HG03442 (cell line): ENCODE measurements around the gene ADCY2.

Experiments
- ATAC-seq: cut with Tn5 transposase; IDR thresholded peaks from one replicate; pipeline ENCODE4 v1.9.1; 2021; ENCODE audit warnings: mild to moderate bottlenecking, moderate library complexity; ENCODE audit not compliant: unreplicated experiment

The ADCY2 gene

DNA sequence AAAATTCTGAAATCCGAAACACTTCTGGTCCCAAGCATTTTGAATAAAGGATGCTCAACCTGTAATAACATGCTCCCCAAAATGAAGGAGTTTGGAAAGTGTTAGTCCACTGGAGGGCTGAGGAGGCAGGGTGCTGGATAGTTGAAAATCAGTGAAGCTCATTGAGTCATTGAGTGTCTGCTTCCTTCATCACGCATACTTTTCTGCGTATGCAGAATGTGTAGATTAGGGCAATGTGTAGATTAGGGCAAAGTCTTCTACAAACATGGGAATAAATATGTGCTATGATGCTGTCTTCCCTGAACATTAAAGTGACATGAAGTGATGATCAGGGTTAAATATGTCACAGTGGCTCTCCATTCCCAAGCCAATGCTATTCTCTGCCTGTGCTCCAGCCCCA is 261.2 kb downstream of the ADCY2 start:
- ATAC-seq = no peak

DNA sequence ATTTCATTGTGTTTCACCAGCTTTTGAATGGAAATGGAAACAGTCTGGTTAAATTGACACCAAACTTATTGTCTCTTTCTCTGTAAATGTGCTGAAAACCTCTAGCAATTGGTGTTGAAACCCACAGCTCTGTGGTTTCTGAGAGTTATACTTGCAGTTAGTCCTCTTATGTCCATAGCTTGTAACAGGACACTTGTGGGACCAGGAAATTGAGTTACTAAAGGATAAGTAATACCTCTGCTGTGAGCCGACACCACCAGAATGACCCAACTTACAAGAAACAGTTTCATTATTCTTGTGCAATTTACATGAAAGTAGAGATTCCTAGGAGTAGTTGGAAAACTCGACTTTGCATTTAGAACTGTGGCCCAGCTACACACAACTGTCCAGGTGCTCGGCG is 263.5 kb downstream of the ADCY2 start:
- no peak for ATAC-seq

GRCh38 chr5:7662289-7662688 is 266.4 kb downstream of the ADCY2 start:
- no peak for ATAC-seq

GRCh38 chr5:7663808-7664207 is 267.9 kb downstream of the ADCY2 start:
- no peak for ATAC-seq

- no peak for ATAC-seq
Measured at GRCh38 chr5:7664208-7664607, 268.3 kb downstream of the ADCY2 start.

DNA sequence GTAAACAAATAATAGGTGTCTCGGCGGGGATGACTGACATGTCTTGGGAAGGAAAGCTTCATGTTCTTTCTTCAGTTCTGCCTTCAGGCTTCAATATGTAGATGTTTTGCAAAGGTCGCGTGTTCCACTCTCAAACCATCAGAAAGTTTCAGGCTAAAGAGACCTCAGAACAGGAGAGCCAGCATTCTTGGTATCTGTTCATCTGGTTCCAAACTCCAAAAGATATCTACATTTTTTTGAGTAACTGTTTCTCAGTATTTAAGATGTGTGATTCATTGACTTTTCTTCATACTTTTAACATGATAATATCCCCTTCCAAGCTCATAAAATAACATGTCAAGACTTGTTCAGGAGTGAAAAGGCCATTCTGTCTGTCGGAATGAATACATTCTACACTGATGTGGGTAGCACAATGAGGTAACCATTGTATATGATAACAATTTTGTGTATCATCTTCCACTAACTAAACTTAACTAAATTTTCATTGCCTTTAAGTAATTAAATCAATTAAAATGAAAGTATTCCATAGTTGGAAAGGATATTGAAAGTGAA is 271.4 kb downstream of the ADCY2 start:
- no peak for ATAC-seq

- ATAC-seq = no peak
Measured at GRCh38 chr5:7668161-7668560, 272.2 kb downstream of the ADCY2 start.

DNA sequence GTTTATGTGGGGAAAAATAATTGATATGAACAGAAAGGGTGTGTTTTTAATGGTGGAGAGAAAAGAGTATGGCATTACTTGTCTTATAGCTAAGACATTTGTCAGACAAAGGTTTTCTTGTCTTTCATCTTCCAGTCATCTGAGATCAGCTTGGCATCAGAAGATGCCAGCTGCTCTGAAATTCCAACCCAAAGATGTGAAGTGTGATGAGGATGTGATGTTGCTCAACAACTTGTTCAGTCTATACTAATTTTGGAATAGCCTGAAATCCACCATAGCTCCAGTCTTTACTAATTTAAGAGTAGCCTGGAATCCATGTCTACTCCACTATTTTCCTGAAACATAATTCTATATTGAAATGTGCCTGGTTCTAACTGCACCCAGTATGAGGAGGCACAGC is 272.7 kb downstream of the ADCY2 start:
- ATAC-seq = no peak

DNA sequence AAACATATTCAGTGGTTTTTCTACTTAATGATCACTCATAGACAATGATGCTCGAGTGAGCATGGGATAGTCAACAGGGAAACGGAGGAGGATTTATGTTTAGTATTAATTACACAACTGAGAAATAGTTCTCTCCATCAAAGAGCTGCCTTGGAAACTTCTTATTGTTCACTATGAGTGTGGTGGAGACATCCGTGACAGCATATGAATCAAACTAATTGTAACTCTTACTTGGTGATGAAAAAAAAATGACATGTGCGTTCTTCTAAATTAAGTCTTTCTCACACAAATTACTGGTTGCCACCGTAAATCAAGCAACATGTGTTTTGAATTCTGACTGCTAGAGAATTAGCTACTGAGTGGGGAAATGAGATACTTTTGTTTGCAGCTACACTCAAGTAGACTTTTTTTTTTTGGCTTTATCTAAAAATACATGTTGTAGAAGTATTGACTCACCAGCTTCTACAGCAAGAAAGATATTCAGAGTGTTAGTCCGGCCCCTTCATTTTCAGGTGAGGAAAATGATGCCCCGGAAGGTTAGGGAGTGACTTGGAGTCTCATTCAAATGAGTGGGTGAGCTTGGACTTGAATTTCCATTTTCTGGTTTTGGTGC is 275.5 kb downstream of the ADCY2 start:
- ATAC-seq = no peak

DNA sequence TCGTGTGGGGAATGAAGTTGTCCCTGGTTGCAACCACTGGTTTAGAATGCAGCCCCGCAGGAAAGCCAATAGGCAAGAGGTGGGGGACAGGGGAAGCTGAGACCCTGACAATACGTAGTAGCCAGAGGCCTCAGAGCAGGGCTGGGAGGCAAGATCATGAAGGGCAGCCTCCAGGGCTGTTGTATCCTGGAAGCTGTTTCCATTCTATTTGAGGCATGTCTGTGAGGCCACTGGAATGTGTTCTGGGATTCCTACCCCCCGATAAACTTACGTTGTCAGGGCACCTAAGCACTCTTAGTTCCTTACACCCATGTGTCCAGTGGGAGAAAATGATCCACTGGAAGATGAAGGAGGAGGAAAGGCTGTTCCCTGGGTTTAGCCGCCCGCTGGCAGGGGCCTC is 277.7 kb downstream of the ADCY2 start:
- ATAC-seq = no peak

GRCh38 chr5:7676455-7676854 is 280.5 kb downstream of the ADCY2 start:
- ATAC-seq = no peak

DNA sequence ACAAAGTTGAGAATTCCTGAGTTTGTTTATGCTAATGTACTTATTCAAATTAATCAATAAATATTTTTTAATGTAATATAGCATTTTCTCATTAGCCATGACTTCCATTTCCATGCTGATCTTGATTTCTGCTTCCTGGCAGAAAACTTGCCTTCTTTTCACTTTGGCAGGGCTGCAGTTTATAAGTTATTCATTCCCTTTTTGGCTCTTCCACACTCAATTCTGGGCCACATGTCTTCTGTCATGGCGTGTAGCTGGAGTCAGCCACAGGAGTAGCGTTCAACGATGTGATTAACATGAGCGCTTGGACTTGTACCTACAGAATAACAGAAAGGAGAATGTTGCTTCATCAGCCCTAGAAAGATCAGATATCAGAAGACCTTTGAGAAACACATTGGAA is 282.1 kb downstream of the ADCY2 start:
- no peak for ATAC-seq

GRCh38 chr5:7679663-7680062 is 283.7 kb downstream of the ADCY2 start:
- no peak for ATAC-seq

GRCh38 chr5:7680260-7680659 is 284.3 kb downstream of the ADCY2 start:
- ATAC-seq = no peak

- ATAC-seq = no peak
Measured at GRCh38 chr5:7682379-7682778, 286.4 kb downstream of the ADCY2 start.

GRCh38 chr5:7683753-7684152 is 287.8 kb downstream of the ADCY2 start:
- ATAC-seq = no peak

DNA sequence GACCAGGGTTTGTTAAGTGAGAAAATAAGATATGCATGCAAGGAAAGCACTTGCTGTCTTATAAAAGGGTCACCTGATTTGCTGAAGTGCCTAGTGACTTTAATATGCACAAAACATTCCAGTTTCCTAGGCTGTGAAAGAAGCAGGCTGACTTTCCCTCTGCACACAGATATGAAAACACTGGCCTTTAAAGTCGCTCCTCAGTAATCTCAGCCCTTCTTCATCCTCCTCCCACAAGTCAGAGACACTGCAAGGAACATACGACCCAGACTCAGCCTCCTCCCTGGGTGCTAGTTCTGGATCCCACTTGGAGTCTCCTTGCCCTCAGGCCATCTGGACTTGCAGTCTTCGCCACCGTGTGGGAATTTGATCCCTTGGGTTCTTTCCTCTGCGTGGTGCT is 288.9 kb downstream of the ADCY2 start:
- ATAC-seq = no peak

- ATAC-seq = no peak
Measured at GRCh38 chr5:7686794-7687193, 290.9 kb downstream of the ADCY2 start.

DNA sequence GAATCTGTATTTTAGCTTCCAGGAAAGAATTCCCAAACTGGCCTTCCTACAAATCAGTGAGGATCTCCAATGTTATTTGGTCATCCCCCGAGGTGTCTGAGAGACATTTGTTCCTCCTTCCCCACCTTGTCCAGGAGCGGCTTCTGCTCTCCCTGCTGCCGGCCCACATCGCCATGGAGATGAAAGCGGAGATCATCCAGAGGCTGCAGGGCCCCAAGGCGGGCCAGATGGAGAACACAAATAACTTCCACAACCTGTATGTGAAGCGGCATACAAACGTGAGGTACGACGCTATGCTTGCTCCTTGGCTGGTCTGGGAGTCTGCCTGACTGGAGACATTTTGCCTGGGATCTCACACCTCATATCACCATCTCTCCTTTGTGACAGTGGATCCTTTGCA is 294.6 kb downstream of the ADCY2 start:
- ATAC-seq = no peak

- no peak for ATAC-seq
Measured at GRCh38 chr5:7705261-7705660, 309.3 kb downstream of the ADCY2 start.

DNA sequence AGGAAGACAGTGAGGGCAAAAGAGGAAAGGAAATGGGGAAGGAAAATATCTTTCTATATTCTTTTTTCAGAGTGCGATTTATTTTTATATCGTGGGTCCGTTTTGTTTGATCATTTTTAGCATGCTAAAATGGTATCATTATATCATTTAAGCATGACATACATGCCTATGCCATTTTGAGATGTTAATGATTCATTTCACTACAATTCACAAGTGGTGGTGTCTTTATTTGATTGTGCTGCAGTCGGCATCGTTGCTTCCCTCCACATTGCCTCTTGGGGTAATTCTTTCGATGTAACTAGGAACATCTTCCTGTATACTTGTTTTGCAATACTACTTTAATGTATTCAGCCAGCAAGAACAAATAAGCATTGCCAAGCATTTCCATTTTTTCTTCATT is 309.8 kb downstream of the ADCY2 start:
- ATAC-seq = no peak

- ATAC-seq = no peak
Measured at GRCh38 chr5:7706256-7706655, 310.3 kb downstream of the ADCY2 start.

DNA sequence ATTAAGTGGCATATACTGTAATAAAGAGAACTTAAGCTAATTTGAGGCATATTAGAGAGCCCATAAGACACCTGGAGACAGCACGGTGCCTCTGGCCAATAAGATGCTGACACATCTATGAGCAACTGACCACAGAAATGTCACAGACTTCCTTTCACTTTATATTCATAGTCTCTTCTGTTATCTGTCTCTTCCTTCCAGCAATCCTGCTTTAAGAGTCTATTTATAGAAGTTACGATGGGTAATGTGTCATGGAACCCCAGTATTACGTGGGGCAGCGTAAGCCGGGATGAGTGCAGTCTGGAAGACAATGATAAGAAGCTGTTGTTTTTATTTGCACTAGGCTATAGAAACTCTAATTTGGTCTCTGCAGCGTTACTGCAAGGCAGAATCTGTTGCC is 318.2 kb downstream of the ADCY2 start:
- no peak for ATAC-seq
